Inflammatory macrophage (primary cell): ENCODE results near the gene RNU6-1.

ENCODE experiments used
- DNase-seq, 2 donors: peaks; one replicate each; pipeline ENCODE4 v3.0.0-alpha.2; 2020 to 2022
- total RNA-seq, 18 experiments: gene quantifications; one replicate each; lab custom pipeline; 2026; ENCODE audit warnings: mixed read lengths in 6 of 18, inconsistent platforms in 2 of 18; lab: John Stamatoyannopoulos, UW

Gene RNU6-1
- 0 to 0.33 (median 0.14) reads per million in 18 experiments for total RNA-seq

- DNase-seq = peak; percentile 95 to 96
Measured at GRCh38 chr15:67839929-67840748, at the start of gene RNU6-1. Gene RNU6-1 (minus strand): TSS chr15:67840045.

- DNase-seq = no peak
Measured at GRCh38 chr15:67887776-67888175, 47.9 kb upstream of the RNU6-1 start.

GRCh38 chr15:67885861-67886260 is 46.0 kb upstream of the RNU6-1 start:
- DNase-seq = no peak

GRCh38 chr15:67885175-67885523 is 45.3 kb upstream of the RNU6-1 start:
- DNase-seq = no peak

- peak; percentile 70 to 84 for DNase-seq
Measured at GRCh38 chr15:67884514-67885174, 44.8 kb upstream of the RNU6-1 start.

GRCh38 chr15:67884009-67884408 is 44.2 kb upstream of the RNU6-1 start:
- no peak for DNase-seq

- no peak for DNase-seq
Measured at GRCh38 chr15:67883234-67883773, 43.5 kb upstream of the RNU6-1 start.

GRCh38 chr15:67882487-67883233 is 42.8 kb upstream of the RNU6-1 start:
- peak; percentile 83 to 90 for DNase-seq

- DNase-seq = peak; percentile 82
Measured at GRCh38 chr15:67880651-67881182, 40.9 kb upstream of the RNU6-1 start.

GRCh38 chr15:67879440-67880129 is 39.7 kb upstream of the RNU6-1 start:
- DNase-seq = peak; percentile 71 to 81

GRCh38 chr15:67878712-67879206 is 38.9 kb upstream of the RNU6-1 start:
- DNase-seq = peak in 1 of 2 donors; percentile 8

- no peak for DNase-seq
Measured at GRCh38 chr15:67873777-67874176, 33.9 kb upstream of the RNU6-1 start.

GRCh38 chr15:67870868-67871408 is 31.1 kb upstream of the RNU6-1 start:
- no peak for DNase-seq

GRCh38 chr15:67869701-67870100 is 29.9 kb upstream of the RNU6-1 start:
- DNase-seq = no peak

- no peak for DNase-seq
Measured at GRCh38 chr15:67865766-67866165, 25.9 kb upstream of the RNU6-1 start.

GRCh38 chr15:67865331-67865730 is 25.5 kb upstream of the RNU6-1 start:
- DNase-seq = no peak

- DNase-seq = peak; percentile 76 to 84
Measured at GRCh38 chr15:67863442-67863987, 23.7 kb upstream of the RNU6-1 start.

GRCh38 chr15:67862750-67863441 is 23.1 kb upstream of the RNU6-1 start:
- DNase-seq = no peak

GRCh38 chr15:67861983-67862382 is 22.1 kb upstream of the RNU6-1 start:
- no peak for DNase-seq

GRCh38 chr15:67859331-67859946 is 19.6 kb upstream of the RNU6-1 start:
- no peak for DNase-seq
